Brain microvascular endothelial cell (primary cell): ENCODE results near the gene EDN3.

ENCODE experiments used
- DNase-seq: peaks from one replicate; pipeline ENCODE4 v3.0.0-alpha.2; 2020
- H3K27ac ChIP-seq: fragments of 250-450 bp; sonication (Bioruptor Pico); 2 replicates; pipeline ENCODE4 v1.5.1; 2020; ENCODE audit warnings: mild to moderate bottlenecking, moderate library complexity
- H3K27me3 ChIP-seq: fragments of 250-450 bp; sonication (Bioruptor Pico); replicated peaks from 2 replicates; pipeline ENCODE4 v1.5.1; 2020; ENCODE audit warnings: mild to moderate bottlenecking
- H3K36me3 ChIP-seq: fragments of 250-450 bp; sonication (Bioruptor Pico); replicated peaks from 2 replicates; pipeline ENCODE4 v1.5.1; 2020; ENCODE audit warnings: mild to moderate bottlenecking
- H3K4me3 ChIP-seq: 2 replicates; pipeline ENCODE4 v1.5.1; 2011; ENCODE audit warnings: low read depth, mild to moderate bottlenecking, control low read depth, low read length, moderate library complexity
- in situ Hi-C: cut with HindIII; loops from 2 replicates; pipeline ENCODE4 v1.10.0; 2017; ENCODE audit warnings: low sequenced_read_pairs, low pct_ligation_motif_present
- TF ChIP-seq, protein P1 (sequence below): IDR thresholded peaks from 2 replicates; pipeline ENCODE4 v1.5.1; 2011; ENCODE audit warnings: low read depth, mild to moderate bottlenecking, moderate library complexity, low read length, control low read depth, inconsistent platforms; ENCODE audit errors: missing control alignments

EDN3 gene, protein sequence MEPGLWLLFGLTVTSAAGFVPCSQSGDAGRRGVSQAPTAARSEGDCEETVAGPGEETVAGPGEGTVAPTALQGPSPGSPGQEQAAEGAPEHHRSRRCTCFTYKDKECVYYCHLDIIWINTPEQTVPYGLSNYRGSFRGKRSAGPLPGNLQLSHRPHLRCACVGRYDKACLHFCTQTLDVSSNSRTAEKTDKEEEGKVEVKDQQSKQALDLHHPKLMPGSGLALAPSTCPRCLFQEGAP

DNA sequence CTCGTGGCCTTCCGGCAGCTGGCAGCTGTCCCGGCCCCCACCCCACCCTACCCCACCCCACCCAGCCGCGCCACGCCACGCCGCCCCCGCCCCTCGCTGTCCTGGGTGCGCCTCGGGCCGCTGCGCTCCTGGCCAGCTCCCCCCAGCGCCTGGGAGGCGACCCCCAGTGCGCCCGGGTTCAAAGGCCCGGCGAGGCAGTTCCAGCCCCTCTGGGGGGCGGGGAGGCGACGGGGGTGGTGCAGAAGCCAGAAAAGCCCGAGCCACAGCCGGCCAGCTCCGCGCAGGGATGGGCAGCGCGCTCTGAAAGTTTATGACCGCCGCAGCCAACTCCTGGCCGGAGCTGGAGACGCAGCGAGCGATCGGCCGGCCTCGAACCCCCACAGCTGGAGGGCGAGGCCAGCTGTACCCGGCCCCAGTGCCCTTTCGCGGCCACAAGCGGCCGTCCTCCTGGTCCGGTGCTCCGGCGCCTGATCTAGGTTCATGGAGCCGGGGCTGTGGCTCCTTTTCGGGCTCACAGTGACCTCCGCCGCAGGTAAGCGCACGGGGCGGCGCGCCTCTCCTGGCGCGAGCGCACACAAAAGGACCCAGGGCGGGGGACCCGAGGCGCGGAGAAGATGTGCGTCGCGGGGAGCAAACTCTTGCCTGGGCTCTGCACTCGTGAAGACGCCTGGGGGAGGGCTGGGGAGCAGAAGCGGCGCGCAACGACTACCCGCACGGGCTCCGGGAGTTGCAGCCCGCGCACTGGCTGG is at the start of gene EDN3:
Gene EDN3 (plus strand): TSS at position 279 of the 749 bp plus-strand sequence. CDS start 202 bp downstream, at position 481.
- no peak within 1 kb of the TSS for H3K27ac ChIP-seq
- in situ Hi-C loops: no loop called here
- peaks cover 2% of the 10 kb centered on the region for H3K27me3 ChIP-seq
- TF ChIP-seq, protein P1, sequence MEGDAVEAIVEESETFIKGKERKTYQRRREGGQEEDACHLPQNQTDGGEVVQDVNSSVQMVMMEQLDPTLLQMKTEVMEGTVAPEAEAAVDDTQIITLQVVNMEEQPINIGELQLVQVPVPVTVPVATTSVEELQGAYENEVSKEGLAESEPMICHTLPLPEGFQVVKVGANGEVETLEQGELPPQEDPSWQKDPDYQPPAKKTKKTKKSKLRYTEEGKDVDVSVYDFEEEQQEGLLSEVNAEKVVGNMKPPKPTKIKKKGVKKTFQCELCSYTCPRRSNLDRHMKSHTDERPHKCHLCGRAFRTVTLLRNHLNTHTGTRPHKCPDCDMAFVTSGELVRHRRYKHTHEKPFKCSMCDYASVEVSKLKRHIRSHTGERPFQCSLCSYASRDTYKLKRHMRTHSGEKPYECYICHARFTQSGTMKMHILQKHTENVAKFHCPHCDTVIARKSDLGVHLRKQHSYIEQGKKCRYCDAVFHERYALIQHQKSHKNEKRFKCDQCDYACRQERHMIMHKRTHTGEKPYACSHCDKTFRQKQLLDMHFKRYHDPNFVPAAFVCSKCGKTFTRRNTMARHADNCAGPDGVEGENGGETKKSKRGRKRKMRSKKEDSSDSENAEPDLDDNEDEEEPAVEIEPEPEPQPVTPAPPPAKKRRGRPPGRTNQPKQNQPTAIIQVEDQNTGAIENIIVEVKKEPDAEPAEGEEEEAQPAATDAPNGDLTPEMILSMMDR: no peak
- no peaks in the 10 kb centered on the region for H3K36me3 ChIP-seq
- H3K4me3 ChIP-seq: no peak within 1 kb of the TSS
- no peak for DNase-seq

DNA sequence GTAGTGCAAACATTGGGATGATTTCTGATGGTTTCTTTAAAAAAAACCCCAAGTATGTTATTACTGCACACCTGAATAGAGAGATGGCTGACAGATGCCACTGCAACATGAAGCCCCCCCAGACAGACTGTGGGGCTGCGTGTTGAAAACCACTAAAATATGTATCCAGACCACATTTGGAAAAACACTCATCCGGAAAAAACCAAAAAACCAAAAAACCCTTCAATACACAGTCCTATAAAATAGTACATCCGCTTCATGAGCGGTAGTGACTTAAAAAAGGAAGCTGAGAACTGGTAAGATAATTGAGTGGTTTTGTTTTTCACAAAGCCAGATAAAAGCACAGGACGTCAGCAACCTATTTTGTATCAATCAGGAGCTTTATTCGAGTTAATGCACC is 47.1 kb upstream of the EDN3 start:
- H3K27me3 ChIP-seq: no peaks in the 10 kb centered on the region
- TF ChIP-seq, protein P1: no peak
- in situ Hi-C loops: no loop called here

DNA sequence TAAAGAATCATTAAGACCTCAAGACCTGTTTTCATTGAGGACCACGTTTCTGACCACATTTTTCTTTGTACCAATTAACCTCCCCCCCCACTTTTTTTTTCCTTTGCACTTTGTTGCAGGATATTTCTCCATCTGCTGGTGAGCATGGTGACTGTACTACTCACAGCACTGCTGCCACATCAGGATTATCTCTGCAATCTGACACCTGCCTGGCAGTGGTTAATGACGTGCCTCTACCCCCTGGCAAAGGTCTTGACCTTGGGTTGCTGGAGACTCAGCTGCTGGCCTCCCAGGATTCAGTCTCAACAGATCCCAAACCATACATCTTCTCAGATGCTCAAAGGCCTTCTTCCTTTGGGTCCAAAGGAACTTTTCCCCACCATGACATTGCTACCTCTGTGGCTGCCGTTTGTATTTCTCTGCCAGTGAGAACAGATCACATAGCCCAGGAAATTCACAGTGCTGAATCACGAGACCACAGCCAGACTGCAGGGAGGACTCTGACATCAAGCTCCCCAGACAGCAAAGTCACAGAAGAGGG is 46.6 kb upstream of the EDN3 start:
- in situ Hi-C loops: no loop called here
- Histone ChIP-seq H3K36me3 (no peaks in the 10 kb centered on the region), H3K27me3 (no peaks in the 10 kb centered on the region), H3K4me3 (no peak overlapping the region), H3K27ac (no peak overlapping the region)
- TF ChIP-seq, protein P1: no peak
- no peak for DNase-seq

More for the DNA sequence above, 47.1 kb upstream of the EDN3 start:
- Histone ChIP-seq H3K36me3 (no peaks in the 10 kb centered on the region), H3K4me3 (no peak overlapping the region), H3K27ac (no peak overlapping the region)
- DNase-seq: no peak

DNA sequence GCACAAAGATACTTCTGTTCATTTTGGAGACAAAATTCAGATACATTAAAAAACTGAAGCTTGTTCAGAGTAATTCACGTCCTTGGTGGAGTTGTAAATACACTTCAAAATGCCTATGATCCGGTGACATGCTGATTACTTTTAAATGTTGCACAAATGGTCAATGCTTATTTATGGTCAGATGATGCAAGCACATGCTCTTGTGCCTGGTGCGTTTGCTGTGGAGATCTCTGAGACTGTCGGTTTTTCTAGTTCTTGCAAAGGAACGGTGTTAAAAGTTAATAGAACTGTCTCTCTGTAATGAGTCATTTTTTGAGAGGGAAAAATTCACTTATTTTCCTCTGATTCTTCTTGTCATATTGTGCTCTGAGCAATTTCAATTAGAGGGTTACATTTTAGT is 45.2 kb upstream of the EDN3 start:
- no peaks in the 10 kb centered on the region for H3K27me3 ChIP-seq
- TF ChIP-seq, protein P1: no peak
- DNase-seq: no peak
- in situ Hi-C loops: no loop called here
- no peak overlapping the region for H3K4me3 ChIP-seq
- no peaks in the 10 kb centered on the region for H3K36me3 ChIP-seq
- no peak overlapping the region for H3K27ac ChIP-seq

DNA sequence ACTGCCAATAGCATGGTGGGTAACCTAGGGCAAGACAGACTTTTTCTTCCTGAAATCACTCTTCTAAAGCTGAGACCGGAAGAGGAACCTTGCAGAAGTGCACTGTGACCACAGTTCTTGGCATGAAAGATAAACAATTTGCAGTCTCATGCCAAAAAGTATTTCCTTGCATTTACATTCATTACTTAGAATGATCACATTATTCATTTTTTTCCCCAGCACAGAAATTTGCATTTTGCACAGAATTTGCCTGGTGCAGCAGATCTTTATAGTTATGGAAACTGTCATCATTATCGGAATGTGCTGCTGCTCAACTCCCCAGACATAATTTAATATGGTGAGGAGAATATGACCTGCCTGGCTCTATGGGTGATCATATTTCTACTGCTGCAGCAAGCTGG is 42.2 kb upstream of the EDN3 start:
- in situ Hi-C loops: no loop called here
- DNase-seq: no peak

More for the DNA sequence above, 42.2 kb upstream of the EDN3 start:
- Histone ChIP-seq H3K4me3 (no peak overlapping the region), H3K27me3 (no peaks in the 10 kb centered on the region), H3K36me3 (no peaks in the 10 kb centered on the region), H3K27ac (no peak overlapping the region)
- TF ChIP-seq, protein P1: no peak
